ENCODE results near the gene FAM43B.
"Not testable (repeated sequence)": the region's sequence is repeated elsewhere in the genome, so short reads cannot be mapped to it uniquely, and the experiment has no call there.

The FAM43B gene

DNA sequence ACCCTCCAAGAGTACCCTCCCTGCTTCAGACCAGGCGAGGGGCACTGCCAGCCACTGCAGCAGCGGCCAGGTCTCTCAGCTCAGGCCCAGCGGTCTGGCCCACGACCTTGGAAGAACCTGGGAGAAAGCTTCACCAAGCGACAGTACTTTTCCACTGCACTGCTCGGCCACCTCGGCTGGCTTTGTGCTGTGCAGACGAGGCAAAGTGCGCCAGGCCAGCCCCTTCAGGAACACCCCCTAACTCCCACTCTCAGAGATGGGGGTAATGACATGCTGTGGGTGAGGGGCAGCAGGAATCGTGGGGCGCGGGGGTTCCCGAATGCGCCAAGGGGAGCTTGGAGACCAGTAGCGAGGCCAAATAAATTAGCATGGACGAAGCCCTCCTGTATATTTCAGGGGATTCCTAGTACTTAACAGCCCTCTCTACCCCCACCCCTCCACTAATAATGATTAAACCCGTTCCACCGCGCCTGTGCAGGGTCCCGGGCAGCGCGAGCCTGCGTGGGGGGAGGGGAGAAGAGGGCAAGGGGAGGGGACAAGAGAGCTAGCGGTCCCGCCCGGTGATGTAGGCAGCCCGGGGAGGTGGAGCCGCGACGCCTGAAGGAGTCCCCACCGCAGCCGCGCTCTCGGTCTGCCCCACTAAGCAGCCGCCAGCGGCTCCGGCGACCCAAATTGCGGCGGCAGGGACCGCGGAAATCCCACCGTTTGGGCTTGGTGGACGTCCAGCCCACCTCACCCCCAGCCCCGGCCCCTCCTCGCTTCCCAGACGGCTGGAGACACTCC lies at the start of gene FAM43B:
Gene FAM43B (plus strand): TSS at position 629 of the 783 bp plus-strand sequence. CDS start 401 bp downstream, outside the sequence.
- DNase-seq (ENCODE audit: low spot score): peak; percentile 14

GRCh38 chr1:20505488-20505887 lies 46.9 kb upstream of the FAM43B start:
- no peak for DNase-seq (ENCODE audit: low spot score)

- DNase-seq (ENCODE audit: low spot score): no peak
These were observed 45.2 kb upstream of the FAM43B start for GRCh38 chr1:20507248-20507563.

DNA sequence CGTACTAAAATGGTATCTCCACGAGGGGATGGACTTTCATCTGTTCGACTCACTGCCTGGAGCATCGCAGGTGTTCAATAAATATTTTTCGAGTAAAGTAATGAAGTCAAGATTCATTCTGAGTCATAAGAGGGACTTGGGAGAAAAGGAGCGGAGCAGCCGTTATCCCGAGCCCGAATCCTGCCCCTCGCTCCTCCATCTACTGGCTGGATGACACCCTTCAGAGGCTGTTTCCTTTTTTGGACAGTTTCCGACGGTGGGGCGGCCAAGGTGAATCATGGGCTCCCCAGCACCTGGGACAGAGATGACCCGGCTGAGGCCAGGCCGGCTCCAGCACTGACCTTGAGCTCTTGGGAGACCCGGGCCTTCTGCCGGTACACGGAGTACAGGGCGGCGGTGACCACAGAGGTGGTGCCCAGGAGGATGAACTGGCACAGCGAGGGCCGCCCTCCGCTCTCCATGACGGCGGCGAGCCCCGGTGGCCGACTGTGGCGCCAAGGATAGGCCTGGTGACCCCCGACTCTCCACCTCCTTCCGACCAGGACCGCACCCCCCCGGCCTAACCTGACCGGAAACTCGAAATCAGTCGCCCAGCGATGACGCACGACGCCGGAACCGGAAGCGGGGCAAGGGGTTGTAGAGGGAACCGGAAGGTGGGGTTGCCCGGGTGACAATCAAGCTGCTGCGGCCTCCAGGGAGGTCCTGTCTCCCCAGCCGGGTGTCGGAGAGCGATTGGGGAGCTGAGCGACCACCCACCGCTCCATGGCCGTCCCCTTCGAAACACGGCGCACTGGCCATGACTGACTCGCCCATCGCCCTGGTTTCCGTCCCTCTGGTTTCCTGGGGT lies 44.6 kb upstream of the FAM43B start, which contains the start of gene MUL1:
Gene MUL1 (minus strand): TSS at position 588 of the 847 bp plus-strand sequence. CDS start 127 bp downstream, at position 461.
- peak; percentile 94 for DNase-seq (ENCODE audit: low spot score)

- DNase-seq (ENCODE audit: low spot score): no peak
These were observed 44.0 kb upstream of the FAM43B start for GRCh38 chr1:20508411-20508771.

- DNase-seq (ENCODE audit: low spot score): peak; percentile 78
These were observed 40.6 kb upstream of the FAM43B start for GRCh38 chr1:20511518-20512428.

DNA sequence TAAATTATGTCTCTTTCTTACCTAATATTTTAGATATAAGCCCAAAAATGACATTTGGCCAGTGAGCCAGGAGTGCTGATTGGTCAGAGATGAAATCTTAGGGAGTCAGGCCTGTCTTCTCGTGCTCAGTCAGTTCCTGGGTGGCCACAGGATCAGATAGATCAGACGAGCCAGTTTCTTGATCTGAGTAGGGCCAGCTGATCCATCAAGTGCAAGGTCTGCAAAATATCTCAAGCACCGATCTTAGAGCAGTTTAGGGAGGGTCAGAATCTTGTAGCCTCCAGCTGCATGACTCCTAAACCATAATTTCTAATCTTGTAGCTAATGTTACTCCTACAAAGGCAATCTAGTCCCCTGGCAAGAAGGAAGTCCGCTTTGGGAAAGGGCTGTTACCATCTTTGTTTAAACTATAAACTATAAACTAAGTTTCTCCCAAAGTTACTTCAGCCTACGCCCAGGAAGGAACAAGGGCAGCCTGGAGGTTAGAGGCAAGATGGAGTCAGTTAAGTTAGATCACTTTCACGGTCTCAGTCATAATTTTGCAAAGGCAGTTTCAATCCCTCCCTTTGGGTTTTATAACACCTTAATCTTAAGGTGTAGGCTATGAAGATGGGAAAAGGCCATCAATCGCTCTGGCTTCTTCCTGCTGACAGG lies 32.6 kb upstream of the FAM43B start:
- not testable (repeated sequence) for DNase-seq (ENCODE audit: low spot score)

GRCh38 chr1:20521960-20522861 lies 30.2 kb upstream of the FAM43B start:
- DNase-seq (ENCODE audit: low spot score): peak; percentile 76

DNA sequence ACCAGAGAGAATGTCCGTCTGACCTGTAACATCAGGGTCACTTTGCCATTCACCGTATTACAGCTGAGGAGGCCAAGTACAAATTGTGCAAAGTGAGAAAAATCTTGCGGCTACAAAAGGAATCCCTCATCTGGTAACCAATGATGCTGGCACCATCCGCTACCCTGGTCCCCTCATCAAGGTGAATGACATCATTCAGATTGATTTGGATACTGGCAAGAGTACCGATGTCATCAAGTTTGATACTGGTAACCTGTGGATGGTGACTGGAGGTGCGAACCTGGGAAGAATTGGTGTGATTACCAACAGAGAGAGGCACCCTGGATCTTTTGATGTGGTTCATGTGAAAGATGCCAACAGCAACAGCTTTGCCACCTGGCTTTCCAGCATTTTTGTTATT lies 26.1 kb upstream of the FAM43B start:
- DNase-seq (ENCODE audit: low spot score): no peak

DNA sequence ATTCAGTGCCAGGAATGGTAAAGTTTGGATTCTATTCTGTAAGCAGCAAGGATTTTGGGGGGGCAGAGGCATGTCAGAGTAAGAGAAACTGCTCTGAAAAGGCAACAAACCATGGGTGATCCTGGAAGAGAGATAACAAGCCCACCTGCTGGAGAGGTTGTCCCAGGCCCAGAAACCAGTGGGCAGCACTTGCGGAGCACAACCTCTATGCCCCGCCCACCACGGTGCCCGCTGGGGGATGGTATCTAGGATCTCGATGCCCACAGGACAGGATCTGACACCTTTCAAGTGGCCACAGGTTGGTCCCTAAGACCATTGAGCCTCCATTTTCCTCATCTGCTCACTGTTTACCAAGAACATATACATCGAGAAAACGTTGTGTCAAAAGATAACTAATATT lies 24.2 kb upstream of the FAM43B start:
- no peak for DNase-seq (ENCODE audit: low spot score)

DNA sequence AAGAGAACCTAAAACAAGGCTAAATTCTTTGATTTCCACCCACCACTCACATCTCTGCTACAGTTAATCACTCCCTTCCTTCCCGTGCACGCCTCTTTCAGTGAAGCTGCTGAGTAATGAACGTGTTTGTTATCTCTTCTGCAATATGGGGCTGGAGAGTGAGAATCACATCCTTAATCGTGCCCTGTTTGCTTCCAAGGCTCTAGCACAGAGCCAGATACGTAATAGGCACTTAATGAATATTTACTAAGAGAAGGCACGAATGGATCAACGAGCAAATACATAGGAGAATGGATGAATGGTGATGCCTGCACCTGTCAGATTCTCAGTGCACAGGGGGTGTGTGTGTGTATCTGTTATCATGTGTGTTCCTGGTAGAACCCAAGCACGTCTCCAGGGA lies 22.1 kb upstream of the FAM43B start:
- no peak for DNase-seq (ENCODE audit: low spot score)

- no peak for DNase-seq (ENCODE audit: low spot score)
These were observed 21.5 kb upstream of the FAM43B start for GRCh38 chr1:20530901-20531300.

DNA sequence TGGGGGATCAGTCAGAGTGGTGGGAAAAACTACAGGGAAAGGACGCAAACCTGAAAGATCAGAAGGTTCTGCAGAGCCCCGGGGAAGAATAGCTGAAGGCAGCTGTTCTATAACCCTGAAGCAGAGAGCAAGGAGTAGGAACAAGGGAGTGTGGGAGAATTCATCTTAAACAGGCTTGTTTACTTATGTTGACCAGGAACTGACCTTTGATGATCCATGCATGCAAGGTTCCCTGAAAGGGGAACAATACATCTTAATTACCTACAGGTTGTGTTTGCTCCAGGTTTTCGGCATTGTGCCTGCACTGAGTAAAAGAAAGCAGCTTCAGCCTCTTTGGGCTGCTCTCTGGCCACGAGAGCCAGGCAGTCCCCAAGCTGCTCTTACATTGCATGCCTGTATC lies 18.7 kb upstream of the FAM43B start:
- no peak for DNase-seq (ENCODE audit: low spot score)

DNA sequence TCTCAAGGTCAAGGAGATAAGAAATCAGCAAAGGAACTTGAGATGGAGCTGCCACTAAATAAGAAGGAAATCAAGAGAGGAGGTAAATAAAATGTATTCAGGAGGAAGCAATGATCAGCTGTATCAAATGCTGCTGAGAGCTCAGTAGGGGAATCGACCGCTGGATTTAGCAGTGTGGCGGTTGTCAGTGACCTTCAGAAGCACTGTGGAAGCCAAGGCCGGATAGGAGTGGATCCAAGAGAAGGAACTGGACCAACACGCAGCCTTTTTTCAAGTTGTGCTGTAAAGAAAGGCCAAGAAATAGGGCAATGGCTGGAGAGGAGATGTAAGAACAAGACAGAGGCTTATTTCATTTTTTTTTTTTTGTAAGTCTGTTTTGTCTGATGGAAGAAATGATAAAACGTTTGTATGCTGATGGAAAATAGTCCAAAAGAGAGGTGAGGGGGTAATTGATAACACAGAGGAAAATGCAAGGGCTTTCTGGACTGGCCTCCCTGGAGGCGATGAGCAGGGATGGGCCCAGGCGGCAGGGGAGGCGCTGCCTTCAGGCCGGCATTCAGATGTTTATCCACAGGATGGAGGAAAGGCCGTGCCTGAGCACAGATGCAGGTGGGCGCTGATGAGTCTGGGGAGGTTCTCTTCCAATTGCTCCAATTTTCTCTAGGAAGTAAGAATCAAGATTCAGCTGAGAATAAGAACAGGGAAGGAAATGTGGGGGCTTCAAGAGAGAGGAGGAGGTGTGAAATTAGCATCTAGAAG lies 17.5 kb upstream of the FAM43B start:
- no peak for DNase-seq (ENCODE audit: low spot score)

DNA sequence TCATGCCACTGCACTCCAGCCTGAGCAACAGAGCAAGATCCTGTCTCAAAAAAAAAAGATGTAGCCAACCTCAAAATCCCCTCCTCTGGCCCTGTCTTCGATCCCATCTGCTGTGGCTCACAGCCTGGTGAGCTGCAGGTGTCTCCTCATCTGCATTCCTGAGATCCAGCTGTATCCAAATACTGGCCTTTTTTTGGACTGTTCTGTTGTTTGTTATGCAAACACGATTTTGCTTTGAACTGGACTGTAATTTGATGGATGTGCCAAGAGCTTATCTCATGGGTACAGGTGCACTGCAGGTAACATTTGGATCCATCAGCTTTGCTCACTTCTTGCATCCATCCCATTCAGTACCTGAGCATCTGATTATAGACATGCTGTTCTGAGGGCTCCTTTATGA lies 14.1 kb upstream of the FAM43B start:
- DNase-seq (ENCODE audit: low spot score): no peak

GRCh38 chr1:20538760-20539551 lies 13.4 kb upstream of the FAM43B start:
- no peak for DNase-seq (ENCODE audit: low spot score)

DNA sequence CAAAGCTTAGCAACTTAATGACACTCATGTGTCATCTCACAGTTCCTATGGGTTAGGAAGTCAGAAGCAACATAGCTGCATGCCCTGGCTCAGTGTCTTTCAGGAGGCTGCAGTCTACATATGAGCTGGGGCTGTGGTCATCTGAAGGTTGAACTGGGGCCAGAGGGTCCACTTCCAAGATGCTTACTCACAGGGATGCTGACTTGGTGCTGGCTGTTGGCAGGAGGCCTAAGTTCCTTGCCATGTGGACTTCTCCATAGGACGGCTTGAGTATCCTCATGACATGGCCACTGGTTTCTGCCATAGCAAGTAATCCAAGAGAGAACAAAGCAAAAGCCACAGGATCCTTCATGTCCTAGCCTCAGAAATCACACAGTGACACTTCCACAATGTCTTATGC lies 12.1 kb upstream of the FAM43B start:
- DNase-seq (ENCODE audit: low spot score): no peak

GRCh38 chr1:20546637-20547036 lies 5.7 kb upstream of the FAM43B start:
- DNase-seq (ENCODE audit: low spot score): no peak

GRCh38 chr1:20551161-20551560 lies 1.2 kb upstream of the FAM43B start:
- no peak for DNase-seq (ENCODE audit: low spot score)

Data from kidney tubule cell (primary cell).